WTC11 (cell line): ENCODE measurements around the gene IQCE.

Source experiments
- ATF1 ChIP-seq: sonication (generic); formaldehyde crosslinking; IDR thresholded peaks from 2 replicates; pipeline ENCODE4 v1.8.1; 2023; ENCODE audit warnings: mild to moderate bottlenecking, moderate library complexity, missing genetic modification reagents
- ELF4 ChIP-seq: sonication (generic); formaldehyde crosslinking; IDR thresholded peaks from 2 replicates; pipeline ENCODE4 v1.8.1; 2022; ENCODE audit warnings: low read depth, mild to moderate bottlenecking, moderate library complexity, missing genetic modification reagents
- ETV6 ChIP-seq: sonication (generic); formaldehyde crosslinking; IDR thresholded peaks from 2 replicates; pipeline ENCODE4 v1.8.1; 2022; ENCODE audit warnings: mild to moderate bottlenecking, missing genetic modification reagents
- FOXP1 ChIP-seq: sonication (generic); formaldehyde crosslinking; IDR thresholded peaks from 2 replicates; pipeline ENCODE4 v1.8.0; 2022; ENCODE audit warnings: missing genetic modification reagents, mild to moderate bottlenecking, moderate library complexity, borderline replicate concordance
- NFE2L1 ChIP-seq: sonication (generic); formaldehyde crosslinking; IDR thresholded peaks from 2 replicates; pipeline ENCODE4 v1.8.1; 2023; ENCODE audit warnings: missing genetic modification reagents
- NR3C1 ChIP-seq: sonication (generic); formaldehyde crosslinking; conservative IDR thresholded peaks from 2 replicates; pipeline ENCODE4 v1.8.1; 2023; ENCODE audit warnings: low read depth, mild to moderate bottlenecking, missing genetic modification reagents
- SMAD3 ChIP-seq: sonication (generic); formaldehyde crosslinking; IDR thresholded peaks from 2 replicates; pipeline ENCODE4 v1.8.0; 2022; ENCODE audit warnings: missing genetic modification reagents, mild to moderate bottlenecking, borderline replicate concordance
- TEAD4 ChIP-seq: sonication (generic); formaldehyde crosslinking; IDR thresholded peaks from 2 replicates; pipeline ENCODE4 v1.8.0; 2022; ENCODE audit warnings: mild to moderate bottlenecking, missing genetic modification reagents
- TF ChIP-seq, protein P1 (sequence below): fragments of 200-600 bp; IDR thresholded peaks from 2 replicates; pipeline ENCODE4 v1.8.0; 2022; ENCODE audit warnings: antibody characterized with exemption
- TF ChIP-seq, protein P2 (sequence below): sonication (generic); formaldehyde crosslinking; IDR thresholded peaks from 2 replicates; pipeline ENCODE4 v1.8.1; 2023; ENCODE audit warnings: mild to moderate bottlenecking, missing genetic modification reagents, moderate library complexity
- TF ChIP-seq, protein P3 (sequence below): sonication (generic); formaldehyde crosslinking; IDR thresholded peaks from 2 replicates; pipeline ENCODE4 v1.8.1; 2023; ENCODE audit warnings: mild to moderate bottlenecking, missing genetic modification reagents, moderate library complexity
- TF ChIP-seq, protein P4 (sequence below): sonication (generic); formaldehyde crosslinking; IDR thresholded peaks from 2 replicates; pipeline ENCODE4 v1.8.1; 2022; ENCODE audit warnings: low read depth, mild to moderate bottlenecking, moderate library complexity, missing genetic modification reagents, borderline replicate concordance

DNA sequence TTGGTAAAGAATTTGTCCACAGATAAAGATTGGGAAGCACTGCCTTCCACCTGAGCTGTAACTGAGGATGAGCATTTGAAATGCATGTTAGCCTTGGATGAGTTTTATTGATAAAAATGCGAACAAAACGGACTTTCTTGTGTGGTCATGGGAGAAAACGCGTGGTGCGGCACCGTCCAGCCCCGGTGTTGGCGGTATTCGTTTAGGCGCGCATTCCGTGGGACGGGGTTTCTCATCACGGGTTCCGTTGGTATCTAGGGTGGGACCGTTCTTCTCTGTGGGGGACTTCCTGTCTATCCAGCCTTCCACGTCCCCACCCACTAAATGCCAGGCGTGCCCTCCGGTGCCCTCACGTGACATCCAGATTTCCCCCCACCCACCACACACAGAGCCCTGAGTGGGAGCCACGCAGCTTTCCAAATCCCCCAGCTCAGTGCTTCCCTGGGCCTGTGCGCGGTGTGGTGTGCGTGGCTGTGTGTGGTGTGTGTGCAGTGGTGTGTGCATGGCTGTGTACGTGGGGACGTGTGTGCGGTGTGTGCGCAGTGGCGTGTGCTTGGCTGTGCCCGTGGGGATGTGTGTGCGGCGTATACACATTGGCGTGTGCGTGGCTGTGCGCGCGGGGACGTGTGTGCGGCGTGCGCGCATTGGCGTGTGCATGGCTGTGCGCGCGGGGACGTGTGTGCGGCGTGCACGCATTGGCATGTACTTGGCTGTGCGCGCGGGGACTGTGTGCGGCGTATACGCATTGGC, 18.1 kb downstream of the IQCE start:
- TF ChIP-seq, protein P1, sequence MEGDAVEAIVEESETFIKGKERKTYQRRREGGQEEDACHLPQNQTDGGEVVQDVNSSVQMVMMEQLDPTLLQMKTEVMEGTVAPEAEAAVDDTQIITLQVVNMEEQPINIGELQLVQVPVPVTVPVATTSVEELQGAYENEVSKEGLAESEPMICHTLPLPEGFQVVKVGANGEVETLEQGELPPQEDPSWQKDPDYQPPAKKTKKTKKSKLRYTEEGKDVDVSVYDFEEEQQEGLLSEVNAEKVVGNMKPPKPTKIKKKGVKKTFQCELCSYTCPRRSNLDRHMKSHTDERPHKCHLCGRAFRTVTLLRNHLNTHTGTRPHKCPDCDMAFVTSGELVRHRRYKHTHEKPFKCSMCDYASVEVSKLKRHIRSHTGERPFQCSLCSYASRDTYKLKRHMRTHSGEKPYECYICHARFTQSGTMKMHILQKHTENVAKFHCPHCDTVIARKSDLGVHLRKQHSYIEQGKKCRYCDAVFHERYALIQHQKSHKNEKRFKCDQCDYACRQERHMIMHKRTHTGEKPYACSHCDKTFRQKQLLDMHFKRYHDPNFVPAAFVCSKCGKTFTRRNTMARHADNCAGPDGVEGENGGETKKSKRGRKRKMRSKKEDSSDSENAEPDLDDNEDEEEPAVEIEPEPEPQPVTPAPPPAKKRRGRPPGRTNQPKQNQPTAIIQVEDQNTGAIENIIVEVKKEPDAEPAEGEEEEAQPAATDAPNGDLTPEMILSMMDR = no peak
- TF ChIP-seq SMAD3 (CRISPR knock-in tag) = no peak
- no peak for TF ChIP-seq ETV6 (CRISPR knock-in tag)
- no peak for TF ChIP-seq ELF4 (CRISPR knock-in tag)
- TF ChIP-seq TEAD4 = no peak
- TF ChIP-seq, protein P2, sequence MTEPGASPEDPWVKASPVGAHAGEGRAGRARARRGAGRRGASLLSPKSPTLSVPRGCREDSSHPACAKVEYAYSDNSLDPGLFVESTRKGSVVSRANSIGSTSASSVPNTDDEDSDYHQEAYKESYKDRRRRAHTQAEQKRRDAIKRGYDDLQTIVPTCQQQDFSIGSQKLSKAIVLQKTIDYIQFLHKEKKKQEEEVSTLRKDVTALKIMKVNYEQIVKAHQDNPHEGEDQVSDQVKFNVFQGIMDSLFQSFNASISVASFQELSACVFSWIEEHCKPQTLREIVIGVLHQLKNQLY = no peak
- no peak for TF ChIP-seq NR3C1
- TF ChIP-seq, protein P3, sequence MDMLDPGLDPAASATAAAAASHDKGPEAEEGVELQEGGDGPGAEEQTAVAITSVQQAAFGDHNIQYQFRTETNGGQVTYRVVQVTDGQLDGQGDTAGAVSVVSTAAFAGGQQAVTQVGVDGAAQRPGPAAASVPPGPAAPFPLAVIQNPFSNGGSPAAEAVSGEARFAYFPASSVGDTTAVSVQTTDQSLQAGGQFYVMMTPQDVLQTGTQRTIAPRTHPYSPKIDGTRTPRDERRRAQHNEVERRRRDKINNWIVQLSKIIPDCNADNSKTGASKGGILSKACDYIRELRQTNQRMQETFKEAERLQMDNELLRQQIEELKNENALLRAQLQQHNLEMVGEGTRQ (CRISPR knock-in tag) = no peak
- no peak for TF ChIP-seq NFE2L1 (CRISPR knock-in tag)
- TF ChIP-seq ATF1 (CRISPR knock-in tag) = no peak
- no peak for TF ChIP-seq FOXP1 (CRISPR knock-in tag)
- TF ChIP-seq, protein P4, sequence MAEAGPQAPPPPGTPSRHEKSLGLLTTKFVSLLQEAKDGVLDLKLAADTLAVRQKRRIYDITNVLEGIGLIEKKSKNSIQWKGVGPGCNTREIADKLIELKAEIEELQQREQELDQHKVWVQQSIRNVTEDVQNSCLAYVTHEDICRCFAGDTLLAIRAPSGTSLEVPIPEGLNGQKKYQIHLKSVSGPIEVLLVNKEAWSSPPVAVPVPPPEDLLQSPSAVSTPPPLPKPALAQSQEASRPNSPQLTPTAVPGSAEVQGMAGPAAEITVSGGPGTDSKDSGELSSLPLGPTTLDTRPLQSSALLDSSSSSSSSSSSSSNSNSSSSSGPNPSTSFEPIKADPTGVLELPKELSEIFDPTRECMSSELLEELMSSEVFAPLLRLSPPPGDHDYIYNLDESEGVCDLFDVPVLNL (CRISPR knock-in tag) = no peak
